ENCODE results near the gene PIEZO1. TPM values are rescaled to one million over a fixed set of nuclear protein-coding genes. Genes with fewer than 3 reads are reported as not detected.

The PIEZO1 gene
- total and polyA plus RNA-seq, 2 donors (not counting 1 experiment from before 2014, with no cell fraction given) = 108 to 331 TPM

DNA sequence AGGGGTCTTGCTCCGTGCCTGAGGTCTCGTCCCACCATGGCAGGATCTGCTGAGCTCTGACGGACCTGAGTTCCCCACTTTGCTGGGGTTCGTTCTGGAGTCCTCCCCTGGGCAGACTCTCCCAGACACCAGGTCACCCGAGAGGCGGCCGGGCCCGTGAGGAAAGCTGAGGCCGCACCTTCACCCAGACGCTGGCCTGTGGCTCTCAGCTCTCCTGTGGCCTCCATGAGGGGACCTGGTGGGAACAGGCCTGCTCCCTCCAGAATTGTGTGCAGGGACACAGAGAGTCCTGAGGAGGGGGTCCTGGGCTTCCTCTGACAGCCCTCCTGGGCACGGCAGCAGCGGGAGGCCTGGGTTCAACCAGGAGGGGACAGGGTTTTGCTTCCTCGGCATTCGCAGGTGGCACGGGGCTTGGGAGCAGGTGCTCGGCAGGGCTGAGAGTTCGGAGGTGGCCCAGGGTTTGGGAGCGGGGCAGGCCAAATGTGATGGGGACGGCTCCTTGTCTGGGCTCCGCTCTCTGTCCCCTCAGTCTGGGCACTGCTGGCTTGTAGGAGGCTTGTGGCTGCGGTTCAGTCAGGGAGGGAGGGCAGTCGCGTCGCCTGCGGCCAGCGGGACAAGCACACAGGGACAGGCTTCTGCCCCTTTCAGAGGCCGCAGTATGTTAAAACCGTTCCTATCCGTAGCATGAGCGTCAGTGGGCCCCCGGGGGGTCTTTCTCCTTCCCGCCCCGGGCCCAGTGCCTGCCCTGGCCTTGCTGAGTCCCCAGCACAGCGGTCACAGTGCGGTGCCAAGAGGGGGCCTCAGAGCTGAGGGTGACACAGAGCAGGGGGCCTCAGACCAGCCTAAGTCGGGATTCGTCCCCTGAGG, 90.6 kb downstream of the PIEZO1 start:
- H3K4me1 ChIP-seq (ENCODE audit: control insufficient read depth in 2 of 2, insufficient read depth in 2 of 2, low read length in 2 of 2) = peaks cover 25 to 58% of the 10 kb centered on the region in 2 donors
- CTCF ChIA-PET = no interaction called here

More for the DNA sequence above, 90.6 kb downstream of the PIEZO1 start:
- H3K27me3 Mint-ChIP-seq = no peaks in the 10 kb centered on the region
- no peaks in the 10 kb centered on the region for H3K9me3 Mint-ChIP-seq (ENCODE audit: insufficient read depth)
- peak overlapping the region; percentile 26 for H3K27ac Mint-ChIP-seq
- peaks cover 39% of the 10 kb centered on the region for H3K4me1 Mint-ChIP-seq
- no peak for TF ChIP-seq EZH2 (IDR thresholded peaks at IDR 0.05; ENCODE audit: borderline replicate concordance, insufficient read depth, low read depth, low read length, poor library complexity, severe bottlenecking)
- TF ChIP-seq, protein P1, sequence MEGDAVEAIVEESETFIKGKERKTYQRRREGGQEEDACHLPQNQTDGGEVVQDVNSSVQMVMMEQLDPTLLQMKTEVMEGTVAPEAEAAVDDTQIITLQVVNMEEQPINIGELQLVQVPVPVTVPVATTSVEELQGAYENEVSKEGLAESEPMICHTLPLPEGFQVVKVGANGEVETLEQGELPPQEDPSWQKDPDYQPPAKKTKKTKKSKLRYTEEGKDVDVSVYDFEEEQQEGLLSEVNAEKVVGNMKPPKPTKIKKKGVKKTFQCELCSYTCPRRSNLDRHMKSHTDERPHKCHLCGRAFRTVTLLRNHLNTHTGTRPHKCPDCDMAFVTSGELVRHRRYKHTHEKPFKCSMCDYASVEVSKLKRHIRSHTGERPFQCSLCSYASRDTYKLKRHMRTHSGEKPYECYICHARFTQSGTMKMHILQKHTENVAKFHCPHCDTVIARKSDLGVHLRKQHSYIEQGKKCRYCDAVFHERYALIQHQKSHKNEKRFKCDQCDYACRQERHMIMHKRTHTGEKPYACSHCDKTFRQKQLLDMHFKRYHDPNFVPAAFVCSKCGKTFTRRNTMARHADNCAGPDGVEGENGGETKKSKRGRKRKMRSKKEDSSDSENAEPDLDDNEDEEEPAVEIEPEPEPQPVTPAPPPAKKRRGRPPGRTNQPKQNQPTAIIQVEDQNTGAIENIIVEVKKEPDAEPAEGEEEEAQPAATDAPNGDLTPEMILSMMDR (IDR thresholded peaks at IDR 0.05) = no peak
- Histone ChIP-seq H3K79me2 (ENCODE audit: control insufficient read depth, insufficient read depth, low read length) (peaks cover 24% of the 10 kb centered on the region), H3K9ac (ENCODE audit: low read length) (no peak overlapping the region), H3K27me3 (replicated peaks in 1 of 4; ENCODE audit: control extremely low read depth in 1 of 4, control insufficient read depth in 3 of 4, insufficient read depth in 4 of 4, low read length in 3 of 4) (no peaks in the 10 kb centered on the region), H3K36me3 (replicated peaks in 1 of 2; ENCODE audit: control extremely low read depth in 1 of 2, control insufficient read depth in 1 of 2, extremely low read depth in 1 of 2, insufficient read depth in 2 of 2, low read length in 1 of 2) (peaks cover 0 to 43% of the 10 kb centered on the region in 2 experiments), H3K4me2 (replicated peaks; ENCODE audit: low read depth, low read length, poor library complexity, severe bottlenecking) (no peak overlapping the region), H3K9me3 (ENCODE audit: control extremely low read depth in 1 of 3, control insufficient read depth in 2 of 3, insufficient read depth in 1 of 3, low read length in 2 of 3) (no peaks in the 10 kb centered on the region), H4K20me1 (ENCODE audit: control insufficient read depth, insufficient read depth, low read length, poor library complexity, severe bottlenecking) (peaks cover 23% of the 10 kb centered on the region), H2AFZ (ENCODE audit: insufficient read depth, low read depth, low read length, poor library complexity, severe bottlenecking) (no peak overlapping the region), H3K27ac (ENCODE audit: low read length in 2 of 2) (no peak overlapping the region), H3K4me3 (ENCODE audit: control extremely low read depth in 1 of 5, extremely low read depth in 1 of 5, insufficient read depth in 1 of 5, low read depth in 2 of 5, low read length in 4 of 5) (no peak overlapping the region)
- WGBS (ENCODE audit: insufficient coverage) = 93% methylated on average over 37 of the region's 37 CpGs
- POLR2A ChIA-PET = interaction anchor here (0.7 kb wide), 1 partner anchor 51 kb away, joined by 3 read pairs; no protein-coding TSS in a partner anchor
- ATAC-seq (ENCODE audit: low read depth) (no peak), DNase-seq (no peak)
- no peak overlapping the region for H3K4me3 Mint-ChIP-seq
- intact Hi-C loops (cut with micrococcal nuclease) = no loop called here

Data from B cell (primary cell).